WTC11 (cell line): ENCODE data around the gene ATG7. TPM values are rescaled to one million over a fixed set of nuclear protein-coding genes. Genes with fewer than 3 reads are reported as not detected.

Experiments used
- ATAC-seq: fragments of 200-7000 bp; cut with Tn5 transposase; 2 replicates; pipeline ENCODE4 v1.10.0; 2021; ENCODE audit warnings: mild to moderate bottlenecking, moderate library complexity
- CTCF ChIA-PET: fragments of 300-600 bp; sonication (Branson Sonifier 250); formaldehyde crosslinking; loops from one replicate; lab custom pipeline; 2021; ENCODE audit warnings: antibody characterized with exemption; lab: Charles Lee
- POLR2A ChIA-PET: fragments of 350-600 bp; sonication (Branson Sonifier 250); formaldehyde crosslinking; loops from one replicate; lab custom pipeline; 2021; ENCODE audit warnings: antibody characterized with exemption; lab: Charles Lee
- DNase-seq: peaks from one replicate; pipeline ENCODE4 v3.0.0; 2021; ENCODE audit warnings: low spot score
- H3K27ac Mint-ChIP-seq: 2 replicates; pipeline ENCODE4 v1.8.0; 2021; ENCODE audit warnings: mixed read lengths
- H3K27me3 Mint-ChIP-seq: 2 replicates; pipeline ENCODE4 v1.8.0; 2021; ENCODE audit warnings: low read depth, mild to moderate bottlenecking, moderate library complexity, mixed read lengths
- H3K36me3 Mint-ChIP-seq: 2 replicates; pipeline ENCODE4 v1.8.0; 2021; ENCODE audit warnings: mixed read lengths
- H3K4me1 Mint-ChIP-seq: 2 replicates; pipeline ENCODE4 v1.8.0; 2022; ENCODE audit warnings: mixed read lengths
- H3K4me3 Mint-ChIP-seq: 2 replicates; pipeline ENCODE4 v1.8.0; 2021; ENCODE audit warnings: mild to moderate bottlenecking, moderate library complexity, mixed read lengths
- H3K9me3 Mint-ChIP-seq: 2 replicates; pipeline ENCODE4 v1.8.0; 2021; ENCODE audit warnings: mixed read lengths
- CTCF ChIP-seq: fragments of 200-600 bp; IDR thresholded peaks from 2 replicates; pipeline ENCODE4 v1.8.0; 2022; ENCODE audit warnings: antibody characterized with exemption
- E2F5 ChIP-seq: sonication (generic); formaldehyde crosslinking; IDR thresholded peaks from 2 replicates; pipeline ENCODE4 v1.8.1; 2022; ENCODE audit warnings: mild to moderate bottlenecking, moderate library complexity, missing genetic modification reagents
- ELF4 ChIP-seq: sonication (generic); formaldehyde crosslinking; IDR thresholded peaks from 2 replicates; pipeline ENCODE4 v1.8.1; 2022; ENCODE audit warnings: low read depth, mild to moderate bottlenecking, moderate library complexity, missing genetic modification reagents
- ERG ChIP-seq: fragments of 250-450 bp; sonication (Bioruptor Pico); IDR thresholded peaks from 2 replicates; pipeline ENCODE4 v1.8.0; 2021; ENCODE audit warnings: mild to moderate bottlenecking
- FOXJ3 ChIP-seq: sonication (generic); formaldehyde crosslinking; IDR thresholded peaks from 2 replicates; pipeline ENCODE4 v1.9.0; 2021; ENCODE audit warnings: missing genetic modification reagents, mild to moderate bottlenecking, borderline replicate concordance
- HMGA2 ChIP-seq: fragments of 250-450 bp; sonication (Bioruptor Pico); IDR thresholded peaks from 2 replicates; pipeline ENCODE4 v1.4.0; 2021; ENCODE audit warnings: mild to moderate bottlenecking, moderate library complexity
- KAT7 ChIP-seq: sonication (generic); formaldehyde crosslinking; IDR thresholded peaks from 2 replicates; pipeline ENCODE4 v1.8.1; 2023; ENCODE audit warnings: missing genetic modification reagents, mild to moderate bottlenecking, borderline replicate concordance
- MXD4 ChIP-seq: fragments of 250-450 bp; sonication (Bioruptor Pico); IDR thresholded peaks from 2 replicates; pipeline ENCODE4 v1.8.0; 2021; ENCODE audit warnings: mild to moderate bottlenecking, moderate library complexity, borderline replicate concordance
- NFE2L1 ChIP-seq: sonication (generic); formaldehyde crosslinking; IDR thresholded peaks from 2 replicates; pipeline ENCODE4 v1.8.1; 2023; ENCODE audit warnings: missing genetic modification reagents
- NR2C2 ChIP-seq: sonication (generic); formaldehyde crosslinking; IDR thresholded peaks from 2 replicates; pipeline ENCODE4 v1.8.0; 2022; ENCODE audit warnings: mild to moderate bottlenecking, missing genetic modification reagents
- RELA ChIP-seq: sonication (generic); formaldehyde crosslinking; IDR thresholded peaks from 2 replicates; pipeline ENCODE4 v1.8.1; 2022; ENCODE audit warnings: missing genetic modification reagents, mild to moderate bottlenecking, borderline replicate concordance
- SMAD3 ChIP-seq: sonication (generic); formaldehyde crosslinking; IDR thresholded peaks from 2 replicates; pipeline ENCODE4 v1.8.0; 2022; ENCODE audit warnings: missing genetic modification reagents, mild to moderate bottlenecking, borderline replicate concordance
- SOX15 ChIP-seq: fragments of 250-450 bp; sonication (Bioruptor Pico); IDR thresholded peaks from 2 replicates; pipeline ENCODE4 v1.9.0; 2021; ENCODE audit warnings: mild to moderate bottlenecking
- TEAD4 ChIP-seq: sonication (generic); formaldehyde crosslinking; IDR thresholded peaks from 2 replicates; pipeline ENCODE4 v1.8.0; 2022; ENCODE audit warnings: mild to moderate bottlenecking, missing genetic modification reagents
- ZNF232 ChIP-seq: sonication (generic); formaldehyde crosslinking; IDR thresholded peaks from 2 replicates; pipeline ENCODE4 v1.8.0; 2022; ENCODE audit warnings: mild to moderate bottlenecking, missing genetic modification reagents
- ZNF416 ChIP-seq: fragments of 250-450 bp; sonication (Bioruptor Pico); IDR thresholded peaks from 2 replicates; pipeline ENCODE4 v1.9.0; 2021; ENCODE audit warnings: mild to moderate bottlenecking, inconsistent platforms
- ZNF512 ChIP-seq: sonication (generic); formaldehyde crosslinking; IDR thresholded peaks from 2 replicates; pipeline ENCODE4 v1.8.1; 2022; ENCODE audit warnings: missing genetic modification reagents, borderline replicate concordance
- total RNA-seq: library from RNA; stranded (reverse); gene quantifications from 3 replicates; pipeline ENCODE4 v1.2.3, GENCODE V29; 2021
- TF ChIP-seq, protein P1 (sequence below): sonication (generic); formaldehyde crosslinking; conservative IDR thresholded peaks from 2 replicates; pipeline ENCODE4 v1.8.1; 2022; ENCODE audit warnings: mild to moderate bottlenecking, missing genetic modification reagents
- TF ChIP-seq, protein P2 (sequence below): sonication (generic); formaldehyde crosslinking; IDR thresholded peaks from 2 replicates; pipeline ENCODE4 v1.8.1; 2022; ENCODE audit warnings: low read depth, mild to moderate bottlenecking, moderate library complexity, missing genetic modification reagents, borderline replicate concordance
- TF ChIP-seq, protein P3 (sequence below): sonication (generic); formaldehyde crosslinking; IDR thresholded peaks from 2 replicates; pipeline ENCODE4 v1.8.1; 2023; ENCODE audit warnings: mild to moderate bottlenecking, missing genetic modification reagents

ATG7 gene
- total RNA-seq, 1 experiment from 2014 or later: 17.5 TPM

- Mint-ChIP-seq H3K9me3 (0 out of 2 replicates have a peak, but pooled peaks cover 4% of the 10 kb centered on the region), H3K4me3 (no peak overlapping the region), H3K4me1 (peaks cover 35% of the 10 kb centered on the region), H3K27ac (no peak overlapping the region), H3K36me3 (peaks cover 3% of the 10 kb centered on the region; the same call in 1 of the 2 replicates), H3K27me3 (no peaks in the 10 kb centered on the region)
- DNase-seq (no peak), ATAC-seq (no peak)
- no peak for TF ChIP-seq KAT7 (CRISPR knock-in tag)
- TF ChIP-seq ZNF512 (CRISPR knock-in tag): no peak
- TF ChIP-seq SMAD3 (CRISPR knock-in tag): no peak
- TF ChIP-seq FOXJ3 (CRISPR knock-in tag): no peak
- CTCF ChIA-PET: no interaction called here
- POLR2A ChIA-PET: interaction anchor here (0.5 kb wide), 1 partner anchor 259 kb away, joined by 3 read pairs; no protein-coding TSS in a partner anchor
Measured at GRCh38 chr3:11377719-11378118, 105.5 kb downstream of the ATG7 start.

- H3K9me3 Mint-ChIP-seq: 0 out of 2 replicates have a peak, but pooled peaks cover under 1% of the 10 kb centered on the region
- no peak overlapping the region for H3K4me3 Mint-ChIP-seq
- ATAC-seq (no peak), DNase-seq (no peak)
- H3K27me3 Mint-ChIP-seq: no peaks in the 10 kb centered on the region
- H3K36me3 Mint-ChIP-seq: no peaks in the 10 kb centered on the region
- no peak overlapping the region for H3K27ac Mint-ChIP-seq
- CTCF ChIA-PET: interaction anchor here (0.7 to 3.0 kb wide), 22 partner anchors 10 to 467 kb away, joined by 3 to 21 read pairs (median 5); partner anchors contain the start of genes TAMM41 and VGLL4
- POLR2A ChIA-PET: no interaction called here
- H3K4me1 Mint-ChIP-seq: peaks cover 21% of the 10 kb centered on the region
- TF ChIP-seq E2F5 (CRISPR knock-in tag) (no peak), CTCF (peak; percentile 57; the same call in 1 of the 2 replicates)
Measured at GRCh38 chr3:11379238-11379823, 107.1 kb downstream of the ATG7 start.

DNA sequence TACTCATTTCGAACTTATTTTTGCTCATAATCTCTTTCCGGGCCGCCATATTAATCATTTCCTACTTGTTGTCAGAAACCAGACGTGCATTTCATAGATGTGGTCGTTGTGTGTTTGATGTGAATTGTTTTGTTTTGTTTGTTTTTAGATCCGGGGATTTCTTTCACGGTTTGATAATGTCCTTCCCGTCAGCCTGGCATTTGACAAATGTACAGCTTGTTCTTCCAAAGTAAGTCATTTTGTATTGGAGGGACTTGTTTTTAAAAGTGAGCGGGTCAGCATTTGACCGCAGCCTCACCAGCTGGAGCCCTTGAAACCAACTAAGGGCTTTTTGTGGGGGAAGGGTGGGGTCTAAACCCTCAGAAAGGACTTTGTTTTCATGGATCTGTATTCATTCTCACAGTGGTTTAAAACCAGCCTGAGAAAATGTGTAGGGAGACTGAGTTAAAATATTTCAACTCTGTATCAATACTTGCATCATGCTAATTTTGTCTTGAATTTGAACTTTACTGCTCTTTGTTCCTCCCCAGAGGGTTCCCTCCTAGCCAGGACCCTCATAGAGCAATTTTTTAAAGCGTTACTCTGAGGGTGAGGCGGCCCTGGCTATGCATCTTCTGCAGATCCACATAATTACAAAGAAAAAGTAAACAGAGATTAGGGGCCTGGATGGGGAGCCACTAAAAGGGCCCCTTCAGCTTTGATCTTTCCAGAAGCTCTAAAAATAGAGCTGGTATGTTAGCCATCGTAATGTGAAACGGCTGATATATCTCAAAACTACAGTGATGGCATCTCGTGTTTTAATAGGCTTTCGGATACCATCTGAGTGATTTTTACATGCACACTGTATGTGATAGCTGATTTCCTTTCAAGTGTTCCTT, 107.9 kb downstream of the ATG7 start:
- Mint-ChIP-seq H3K27me3 (no peaks in the 10 kb centered on the region), H3K36me3 (no peaks in the 10 kb centered on the region), H3K4me1 (peaks cover 21% of the 10 kb centered on the region), H3K9me3 (no peaks in the 10 kb centered on the region), H3K27ac (no peak overlapping the region), H3K4me3 (no peak overlapping the region)
- ATAC-seq (no peak), DNase-seq (no peak)
- ChIA-PET CTCF (interaction anchor here (0.7 to 3.0 kb wide), 19 partner anchors 9 to 466 kb away, joined by 3 to 21 read pairs (median 5); partner anchors contain the start of genes TAMM41 and VGLL4), POLR2A (no interaction called here)
- no peak for TF ChIP-seq ZNF232
- TF ChIP-seq RELA: no peak
- no peak for TF ChIP-seq SOX15
- no peak for TF ChIP-seq MXD4 (CRISPR knock-in tag)
- TF ChIP-seq, protein P1, sequence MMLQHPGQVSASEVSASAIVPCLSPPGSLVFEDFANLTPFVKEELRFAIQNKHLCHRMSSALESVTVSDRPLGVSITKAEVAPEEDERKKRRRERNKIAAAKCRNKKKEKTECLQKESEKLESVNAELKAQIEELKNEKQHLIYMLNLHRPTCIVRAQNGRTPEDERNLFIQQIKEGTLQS (CRISPR knock-in tag): no peak
- no peak for TF ChIP-seq ZNF416 (CRISPR knock-in tag)
- TF ChIP-seq ERG (CRISPR knock-in tag): no peak
- TF ChIP-seq NFE2L1 (CRISPR knock-in tag): no peak
- TF ChIP-seq HMGA2 (CRISPR knock-in tag): no peak
- TF ChIP-seq TEAD4 (CRISPR knock-in tag): no peak
- no peak for TF ChIP-seq NR2C2
- TF ChIP-seq, protein P2, sequence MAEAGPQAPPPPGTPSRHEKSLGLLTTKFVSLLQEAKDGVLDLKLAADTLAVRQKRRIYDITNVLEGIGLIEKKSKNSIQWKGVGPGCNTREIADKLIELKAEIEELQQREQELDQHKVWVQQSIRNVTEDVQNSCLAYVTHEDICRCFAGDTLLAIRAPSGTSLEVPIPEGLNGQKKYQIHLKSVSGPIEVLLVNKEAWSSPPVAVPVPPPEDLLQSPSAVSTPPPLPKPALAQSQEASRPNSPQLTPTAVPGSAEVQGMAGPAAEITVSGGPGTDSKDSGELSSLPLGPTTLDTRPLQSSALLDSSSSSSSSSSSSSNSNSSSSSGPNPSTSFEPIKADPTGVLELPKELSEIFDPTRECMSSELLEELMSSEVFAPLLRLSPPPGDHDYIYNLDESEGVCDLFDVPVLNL (CRISPR knock-in tag): no peak
- no peak for TF ChIP-seq ELF4 (CRISPR knock-in tag)
- TF ChIP-seq, protein P3, sequence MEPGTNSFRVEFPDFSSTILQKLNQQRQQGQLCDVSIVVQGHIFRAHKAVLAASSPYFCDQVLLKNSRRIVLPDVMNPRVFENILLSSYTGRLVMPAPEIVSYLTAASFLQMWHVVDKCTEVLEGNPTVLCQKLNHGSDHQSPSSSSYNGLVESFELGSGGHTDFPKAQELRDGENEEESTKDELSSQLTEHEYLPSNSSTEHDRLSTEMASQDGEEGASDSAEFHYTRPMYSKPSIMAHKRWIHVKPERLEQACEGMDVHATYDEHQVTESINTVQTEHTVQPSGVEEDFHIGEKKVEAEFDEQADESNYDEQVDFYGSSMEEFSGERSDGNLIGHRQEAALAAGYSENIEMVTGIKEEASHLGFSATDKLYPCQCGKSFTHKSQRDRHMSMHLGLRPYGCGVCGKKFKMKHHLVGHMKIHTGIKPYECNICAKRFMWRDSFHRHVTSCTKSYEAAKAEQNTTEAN (CRISPR knock-in tag): no peak
